Measurements from ENCODE around the gene ELK1. TPM values are rescaled to one million over a fixed set of nuclear protein-coding genes. Genes with fewer than 3 reads are reported as not detected.
"Not testable (repeated sequence)": the region's sequence is repeated elsewhere in the genome, so short reads cannot be mapped to it uniquely, and the experiment has no call there.

ELK1 gene
- total RNA-seq, 1 experiment from 2014 or later = 49.7 TPM

- DNase-seq (ENCODE audit: low spot score) = peak; percentile 86
- TF ChIP-seq EZH2 (IDR thresholded peaks at IDR 0.05; ENCODE audit: borderline replicate concordance, low read depth, low read length, poor library complexity, severe bottlenecking) (no peak), CTCF (conservative IDR thresholded peaks at IDR 0.05; ENCODE audit: low read depth, low read length) (no peak)
- POLR2A ChIA-PET (ENCODE audit: low non-redundant PET) = interaction anchor here (0.6 kb wide), 1 partner anchor 26 kb away, joined by 3 read pairs; the partner anchor contains the start of gene TIMP1
Measured at GRCh38 chrX:47608130-47608810, 42.1 kb downstream of the ELK1 start.

GRCh38 chrX:47607091-47607490, 43.3 kb downstream of the ELK1 start:
- Histone ChIP-seq H3K36me3 (ENCODE audit: insufficient read depth, low read length, poor library complexity, severe bottlenecking) (no peaks in the 10 kb centered on the region), H3K27ac (ENCODE audit: low read depth, low read length, poor library complexity, severe bottlenecking) (no peak overlapping the region), H3K27me3 (replicated peaks; ENCODE audit: insufficient read depth, low read depth, low read length, poor library complexity) (no peaks in the 10 kb centered on the region), H3K9me3 (ENCODE audit: low read depth, low read length, poor library complexity, severe bottlenecking) (no peaks in the 10 kb centered on the region), H3K4me3 (ENCODE audit: low read depth, low read length, poor library complexity, severe bottlenecking) (no peak overlapping the region), H3K4me1 (ENCODE audit: insufficient read depth, low read length, poor library complexity, severe bottlenecking) (peaks cover 3% of the 10 kb centered on the region)
- ChIA-PET POLR2A (ENCODE audit: low non-redundant PET) (no interaction called here), CTCF (no interaction called here)
- TF ChIP-seq CTCF (conservative IDR thresholded peaks at IDR 0.05; ENCODE audit: low read depth, low read length) (no peak), EZH2 (IDR thresholded peaks at IDR 0.05; ENCODE audit: borderline replicate concordance, low read depth, low read length, poor library complexity, severe bottlenecking) (no peak)
- no TSS peak for BruUV-seq (replicated peaks)
- intact Hi-C loops (cut with micrococcal nuclease; ENCODE audit: unreplicated experiment) = no loop called here
- DNase-seq (ENCODE audit: low spot score) = no peak

More at GRCh38 chrX:47608130-47608810, 42.1 kb downstream of the ELK1 start:
- BruUV-seq (replicated peaks) = no TSS peak
- intact Hi-C loops (cut with micrococcal nuclease; ENCODE audit: unreplicated experiment) = no loop called here
- H3K4me3 ChIP-seq (ENCODE audit: low read depth, low read length, poor library complexity, severe bottlenecking) = no peak overlapping the region
- no peaks in the 10 kb centered on the region for H3K9me3 ChIP-seq (ENCODE audit: low read depth, low read length, poor library complexity, severe bottlenecking)
- H3K4me1 ChIP-seq (ENCODE audit: insufficient read depth, low read length, poor library complexity, severe bottlenecking) = peaks cover 3% of the 10 kb centered on the region
- H3K27me3 ChIP-seq (replicated peaks; ENCODE audit: insufficient read depth, low read depth, low read length, poor library complexity) = no peaks in the 10 kb centered on the region
- CTCF ChIA-PET = interaction anchor here (1.2 kb wide), 1 partner anchor 36 kb away, joined by 3 read pairs; no protein-coding TSS in a partner anchor
- H3K36me3 ChIP-seq (ENCODE audit: insufficient read depth, low read length, poor library complexity, severe bottlenecking) = no peaks in the 10 kb centered on the region
- H3K27ac ChIP-seq (ENCODE audit: low read depth, low read length, poor library complexity, severe bottlenecking) = peak overlapping the region; percentile 77

GRCh38 chrX:47605024-47605423, 45.3 kb downstream of the ELK1 start:
- Histone ChIP-seq H3K27ac (ENCODE audit: low read depth, low read length, poor library complexity, severe bottlenecking) (no peak overlapping the region), H3K4me3 (ENCODE audit: low read depth, low read length, poor library complexity, severe bottlenecking) (no peak overlapping the region), H3K4me1 (ENCODE audit: insufficient read depth, low read length, poor library complexity, severe bottlenecking) (peaks cover 3% of the 10 kb centered on the region), H3K9me3 (ENCODE audit: low read depth, low read length, poor library complexity, severe bottlenecking) (no peaks in the 10 kb centered on the region), H3K36me3 (ENCODE audit: insufficient read depth, low read length, poor library complexity, severe bottlenecking) (no peaks in the 10 kb centered on the region), H3K27me3 (replicated peaks; ENCODE audit: insufficient read depth, low read depth, low read length, poor library complexity) (no peaks in the 10 kb centered on the region)
- no TSS peak for BruUV-seq (replicated peaks)
- ChIA-PET CTCF (no interaction called here), POLR2A (ENCODE audit: low non-redundant PET) (interaction anchor here (0.6 kb wide), 1 partner anchor 700 kb away, joined by 3 read pairs; no protein-coding TSS in a partner anchor)
- DNase-seq (ENCODE audit: low spot score) = no peak
- intact Hi-C loops (cut with micrococcal nuclease; ENCODE audit: unreplicated experiment) = no loop called here
- TF ChIP-seq CTCF (conservative IDR thresholded peaks at IDR 0.05; ENCODE audit: low read depth, low read length) (no peak), EZH2 (IDR thresholded peaks at IDR 0.05; ENCODE audit: borderline replicate concordance, low read depth, low read length, poor library complexity, severe bottlenecking) (no peak)

- H3K9me3 ChIP-seq (ENCODE audit: low read depth, low read length, poor library complexity, severe bottlenecking); H3K4me3 ChIP-seq (ENCODE audit: low read depth, low read length, poor library complexity, severe bottlenecking); H3K27me3 ChIP-seq (replicated peaks; ENCODE audit: insufficient read depth, low read depth, low read length, poor library complexity); H3K36me3 ChIP-seq (ENCODE audit: insufficient read depth, low read length, poor library complexity, severe bottlenecking); intact Hi-C loops (cut with micrococcal nuclease; ENCODE audit: unreplicated experiment); CTCF ChIA-PET; DNase-seq (ENCODE audit: low spot score); H3K27ac ChIP-seq (ENCODE audit: low read depth, low read length, poor library complexity, severe bottlenecking); POLR2A ChIA-PET (ENCODE audit: low non-redundant PET); BruUV-seq (replicated peaks); H3K4me1 ChIP-seq (ENCODE audit: insufficient read depth, low read length, poor library complexity, severe bottlenecking): not testable (repeated sequence)
Measured at GRCh38 chrX:47603125-47603524, 47.2 kb downstream of the ELK1 start.

All from A673 (cell line).